GM10847 (cell line): ENCODE data around the gene B4GALNT3.

ENCODE experiments used
- POLR2A ChIP-seq: IDR thresholded peaks from 2 replicates; pipeline ENCODE4 v1.6.1; 2011; ENCODE audit not compliant: insufficient read length; ENCODE audit errors: extremely low read depth

B4GALNT3 gene

GRCh38 chr12:601976-602699 is 142.4 kb downstream of the B4GALNT3 start:
- no peak for TF ChIP-seq POLR2A

GRCh38 chr12:602700-603068 is 142.9 kb downstream of the B4GALNT3 start:
- TF ChIP-seq POLR2A, result no peak

- no peak for TF ChIP-seq POLR2A
Observed at GRCh38 chr12:604956-605355, 145.2 kb downstream of the B4GALNT3 start.

GRCh38 chr12:607541-608001 is 147.8 kb downstream of the B4GALNT3 start:
- TF ChIP-seq POLR2A, result no peak

GRCh38 chr12:608413-608812 is 148.7 kb downstream of the B4GALNT3 start:
- no peak for TF ChIP-seq POLR2A

- no peak for TF ChIP-seq POLR2A
Observed at GRCh38 chr12:608921-609320, 149.2 kb downstream of the B4GALNT3 start.

GRCh38 chr12:611721-612120 is 152.0 kb downstream of the B4GALNT3 start:
- no peak for TF ChIP-seq POLR2A

- TF ChIP-seq POLR2A, result no peak
Observed at GRCh38 chr12:612293-612692, 152.6 kb downstream of the B4GALNT3 start.

- TF ChIP-seq POLR2A, result no peak
Observed at GRCh38 chr12:612886-613285, 153.1 kb downstream of the B4GALNT3 start.
